NK-92 (cell line): ENCODE results near the gene RNF123.
"Not testable (repeated sequence)": the region's sequence is repeated elsewhere in the genome, so short reads cannot be mapped to it uniquely, and the experiment has no call there.

ENCODE experiments used
- DNase-seq: peaks from one replicate; lab custom pipeline; 2025; ENCODE audit not compliant: unreplicated experiment; lab: John Stamatoyannopoulos, UW

Gene RNF123

DNA sequence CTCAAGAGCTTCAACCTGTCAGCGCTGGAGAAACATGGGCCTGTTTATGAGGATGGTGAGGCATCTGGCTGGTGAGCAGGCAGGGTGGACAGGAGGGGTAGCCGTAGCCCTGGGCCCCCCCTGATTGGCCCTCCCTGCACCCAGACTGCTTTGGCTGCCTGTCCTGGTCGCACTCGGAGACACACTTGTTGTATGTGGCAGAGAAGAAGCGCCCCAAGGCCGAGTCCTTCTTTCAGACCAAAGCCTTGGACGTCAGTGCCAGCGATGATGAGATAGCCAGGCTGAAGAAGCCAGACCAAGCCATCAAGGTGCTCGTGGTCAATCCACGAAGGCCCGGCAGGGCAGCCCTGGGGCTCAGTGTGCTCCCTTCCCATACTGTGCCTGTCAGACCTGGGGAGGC is 13.4 kb upstream of the RNF123 start:
- DNase-seq = no peak

DNA sequence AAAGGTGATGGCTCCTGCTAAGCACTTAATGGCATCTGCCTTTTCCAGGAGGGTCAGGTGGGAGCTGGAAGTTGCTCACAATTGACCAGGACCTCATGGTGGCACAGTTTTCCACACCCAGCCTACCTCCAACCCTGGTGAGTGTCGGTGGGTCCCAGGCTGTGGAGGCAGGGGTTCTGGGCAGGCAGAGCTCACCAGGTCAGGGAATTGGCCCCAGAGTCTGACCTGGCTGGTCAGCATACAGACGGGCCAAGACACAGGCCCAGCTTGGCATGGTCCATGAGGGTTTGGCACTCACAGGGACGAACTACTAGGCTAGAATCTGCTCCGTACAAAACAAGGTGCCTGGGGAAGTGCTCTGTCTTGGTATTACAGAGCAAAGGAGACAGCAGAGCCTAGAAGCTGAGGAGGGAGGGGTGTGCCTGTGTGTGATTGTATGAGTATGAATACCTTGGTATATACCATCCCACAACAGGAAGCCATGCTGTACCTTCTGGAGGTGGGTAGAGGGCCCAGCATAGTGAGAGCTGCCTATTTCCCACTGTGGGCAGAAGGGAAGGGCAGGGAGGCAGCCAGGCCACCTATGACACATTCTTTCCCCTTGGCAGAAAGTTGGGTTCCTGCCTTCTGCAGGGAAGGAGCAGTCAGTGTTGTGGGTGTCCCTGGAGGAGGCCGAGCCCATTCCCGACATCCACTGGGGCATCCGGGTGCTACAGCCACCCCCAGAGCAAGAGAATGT is 8.7 kb upstream of the RNF123 start:
- DNase-seq = no peak

DNA sequence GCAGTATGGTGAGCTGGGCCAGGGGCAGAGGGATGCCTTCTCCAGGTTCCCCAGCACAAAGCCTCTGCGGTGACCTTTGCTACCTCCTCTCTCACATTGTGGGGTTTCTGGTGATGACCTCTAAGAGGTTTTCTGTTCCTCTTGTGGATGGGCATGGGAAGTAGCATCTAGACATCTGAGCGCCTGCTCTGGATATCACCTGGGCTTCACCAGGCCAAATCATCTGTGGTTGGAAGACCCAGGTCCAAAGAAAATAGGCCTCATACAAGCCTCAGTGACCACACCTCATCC is 8.2 kb upstream of the RNF123 start:
- DNase-seq = no peak

DNA sequence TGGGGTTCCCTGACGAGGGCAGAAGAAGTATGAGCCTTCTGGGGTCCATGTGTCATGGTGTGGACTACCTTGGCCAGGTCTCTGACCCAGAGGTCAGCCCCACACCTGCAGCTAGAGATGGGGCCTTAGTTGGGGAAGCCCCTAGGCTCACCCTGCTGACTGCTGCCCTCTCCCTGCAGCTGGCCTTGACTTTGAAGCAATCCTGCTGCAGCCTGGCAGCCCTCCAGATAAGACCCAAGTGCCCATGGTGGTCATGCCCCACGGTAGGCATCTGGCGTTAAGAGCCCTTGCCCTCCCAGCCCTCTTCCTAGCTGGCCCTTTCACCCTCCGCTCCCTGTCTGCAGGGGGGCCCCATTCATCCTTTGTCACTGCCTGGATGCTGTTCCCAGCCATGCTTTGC is 7.8 kb upstream of the RNF123 start:
- DNase-seq = no peak

DNA sequence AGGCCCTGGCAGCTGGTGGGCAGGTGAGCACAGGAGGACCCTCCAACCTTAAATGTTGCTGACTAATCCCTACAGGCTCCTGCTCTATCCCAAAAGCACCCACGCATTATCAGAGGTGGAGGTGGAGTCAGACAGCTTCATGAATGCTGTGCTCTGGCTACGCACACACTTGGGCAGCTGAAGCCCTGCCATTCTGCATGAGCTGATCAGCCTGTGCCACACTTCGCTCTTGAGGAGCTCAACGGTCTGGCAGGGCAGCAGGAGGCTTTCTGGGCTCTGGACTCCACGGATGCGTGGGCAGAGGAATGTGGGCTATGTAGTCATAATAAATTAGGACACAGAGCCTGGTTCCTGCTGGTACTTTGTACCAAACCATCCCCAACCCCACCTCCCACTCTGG is 6.2 kb upstream of the RNF123 start:
- DNase-seq = no peak

DNA sequence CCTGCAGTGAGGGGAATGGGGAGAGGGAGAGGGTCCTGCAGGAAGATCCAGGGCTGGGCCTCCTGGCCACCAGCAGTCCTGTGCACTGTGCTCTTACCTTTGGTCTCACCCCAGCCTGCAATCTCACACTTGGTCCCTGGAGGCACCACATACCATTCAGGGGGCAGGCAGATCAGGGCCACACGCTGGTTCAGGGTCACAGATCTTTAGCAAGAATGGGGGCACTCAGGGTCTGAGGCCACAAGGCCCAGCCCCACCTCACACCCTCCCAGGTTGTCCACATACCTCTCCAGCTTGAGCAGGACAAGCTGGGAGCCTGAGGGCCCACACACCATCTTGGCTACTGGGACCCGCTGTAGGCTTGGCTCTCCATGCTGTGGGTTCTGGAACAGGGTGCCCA is 4.9 kb upstream of the RNF123 start:
- DNase-seq = not testable (repeated sequence)

DNA sequence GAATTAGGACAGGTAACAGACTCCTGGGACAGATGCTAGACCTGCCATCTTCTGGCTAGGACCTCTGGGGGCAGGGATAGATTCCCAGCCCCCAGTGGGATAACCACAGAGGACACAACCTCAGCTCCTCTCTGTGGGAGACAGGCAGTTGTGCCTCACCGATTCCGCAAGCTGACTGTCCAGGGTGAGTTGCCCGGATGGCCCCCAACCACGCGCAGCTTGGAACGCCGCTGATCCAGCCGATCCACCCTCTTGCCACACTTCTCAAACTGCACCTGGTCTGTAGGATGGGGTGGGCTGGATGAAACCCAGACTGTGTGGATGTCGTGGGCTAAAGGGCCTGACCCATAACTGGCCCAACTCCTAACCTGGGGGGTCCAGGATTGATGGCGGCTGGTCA is 4.3 kb upstream of the RNF123 start:
- DNase-seq = not testable (repeated sequence)

DNA sequence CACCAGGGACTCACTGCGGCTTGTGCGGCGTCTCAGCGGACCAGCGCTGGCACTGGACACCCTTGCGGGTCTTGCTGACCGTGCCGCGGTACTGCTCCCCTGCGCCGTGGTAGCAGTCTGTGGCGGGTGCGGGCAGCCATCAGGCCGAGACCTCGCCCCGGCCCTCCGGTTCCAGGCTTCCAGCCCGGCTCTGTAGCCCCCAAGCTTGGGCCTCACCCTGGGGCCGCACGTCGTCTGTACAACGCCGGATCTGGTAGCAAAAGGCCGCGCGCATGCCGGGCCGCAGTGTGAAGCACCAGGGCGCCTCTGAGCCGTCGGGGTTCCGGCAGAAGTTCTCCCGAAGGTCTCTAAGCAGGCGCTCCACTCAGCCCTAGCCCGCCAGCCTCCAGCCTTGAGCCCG is 3.5 kb upstream of the RNF123 start:
- not testable (repeated sequence) for DNase-seq

DNA sequence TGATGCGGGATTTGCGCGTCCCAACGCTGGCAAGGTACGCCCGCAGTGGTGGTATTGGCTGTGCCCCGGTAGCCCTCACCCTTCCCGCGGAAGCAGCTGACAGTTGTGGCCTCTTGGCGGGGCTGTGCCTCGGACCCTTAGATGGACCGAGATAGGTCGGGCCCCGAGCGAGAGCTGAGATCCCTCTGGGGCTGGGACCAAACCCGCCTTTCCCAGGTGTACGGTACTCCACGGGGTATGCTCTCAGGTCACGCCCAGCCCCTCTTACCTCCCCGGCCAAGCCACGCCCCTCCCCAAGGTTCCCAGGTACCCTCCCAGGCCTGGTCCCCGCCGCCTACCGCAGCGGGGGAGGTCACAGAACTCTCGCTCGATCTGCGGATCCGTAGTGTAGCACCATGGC is 3.0 kb upstream of the RNF123 start:
- DNase-seq = not testable (repeated sequence)

DNA sequence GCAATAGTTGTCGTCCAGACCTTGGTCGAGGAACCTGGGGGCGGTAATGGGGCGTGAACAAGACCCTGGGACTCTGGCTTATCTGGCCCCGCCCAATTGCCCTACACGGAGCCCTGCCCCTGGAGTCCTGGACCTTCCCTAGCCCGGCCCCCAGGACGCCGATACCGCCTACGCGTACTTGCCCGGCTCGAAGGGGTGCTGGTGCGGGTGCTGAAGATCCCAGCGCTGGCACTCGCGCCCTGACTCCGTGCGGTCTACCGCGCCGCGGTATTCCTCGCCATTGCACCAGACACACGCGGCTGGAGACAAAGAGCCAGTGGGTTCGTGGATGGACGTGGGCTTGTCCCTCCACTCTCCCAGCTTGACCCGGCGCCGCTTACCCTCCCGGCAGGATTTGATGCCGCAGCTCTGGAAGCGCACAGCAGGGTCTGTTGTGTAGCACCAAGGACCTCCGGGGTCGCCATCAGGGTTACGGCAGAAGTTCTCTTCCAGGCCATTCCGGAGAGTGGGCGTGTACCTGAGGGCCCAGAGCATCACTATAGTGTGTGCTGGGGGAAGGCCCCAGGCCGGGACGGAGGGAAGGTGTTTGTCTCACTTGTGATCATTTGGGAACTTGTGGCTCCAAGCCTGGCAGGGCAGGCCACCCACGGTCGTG is 2.5 kb upstream of the RNF123 start:
- DNase-seq = not testable (repeated sequence)

DNA sequence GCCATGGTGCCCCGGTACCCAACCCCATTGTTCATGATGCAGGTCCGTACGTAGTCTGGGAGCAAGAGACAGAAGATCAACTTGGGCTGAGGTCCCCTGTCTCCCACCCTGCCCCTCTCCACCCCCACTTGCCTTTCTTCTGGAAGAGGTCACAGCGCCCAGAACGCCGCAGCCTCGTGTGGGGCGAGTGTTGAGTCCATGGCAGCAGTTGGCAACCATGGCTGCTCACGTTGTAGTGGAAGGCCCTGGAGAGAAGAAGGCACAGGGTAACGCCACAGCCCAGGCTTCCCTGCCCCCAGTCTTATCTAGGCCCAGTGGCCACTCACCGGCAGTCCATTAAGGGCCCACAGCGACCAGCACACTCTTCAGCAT is 1.9 kb upstream of the RNF123 start:
- not testable (repeated sequence) for DNase-seq

DNA sequence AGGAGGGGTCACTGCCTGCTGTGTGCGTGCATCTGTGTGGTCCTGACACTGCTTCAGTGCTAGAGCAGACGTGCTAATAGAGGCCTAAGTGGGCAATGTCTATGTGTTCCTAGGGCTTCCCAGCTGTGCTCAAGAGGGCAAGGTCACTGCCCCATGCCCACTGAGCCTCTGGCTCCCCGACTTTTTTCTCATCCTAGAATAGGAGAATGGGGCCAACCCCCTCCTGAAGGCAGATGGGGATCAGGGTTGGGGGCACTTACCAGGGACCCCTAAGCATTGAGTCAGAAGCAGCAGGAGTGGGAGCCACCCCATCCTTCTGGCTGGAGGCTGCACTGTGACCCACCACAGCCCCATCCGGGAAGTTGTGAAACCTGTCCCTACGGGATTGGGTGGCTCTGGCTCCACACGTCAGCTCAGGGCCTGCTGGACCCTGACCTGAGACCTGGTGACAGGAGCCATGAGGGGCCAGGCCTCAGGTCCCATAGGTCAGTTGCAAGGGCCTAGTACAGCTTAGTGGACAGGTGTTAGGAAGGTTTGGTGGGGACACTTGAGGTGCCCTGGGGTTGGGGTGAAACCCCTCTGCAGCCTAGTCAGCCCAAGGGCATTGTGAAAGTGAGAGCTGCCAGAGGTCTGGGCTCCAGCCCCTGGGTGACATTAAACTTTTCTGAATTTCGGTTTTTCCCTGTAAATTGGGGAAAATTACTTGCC is 865 bp upstream of the RNF123 start:
- DNase-seq = not testable (repeated sequence)

DNA sequence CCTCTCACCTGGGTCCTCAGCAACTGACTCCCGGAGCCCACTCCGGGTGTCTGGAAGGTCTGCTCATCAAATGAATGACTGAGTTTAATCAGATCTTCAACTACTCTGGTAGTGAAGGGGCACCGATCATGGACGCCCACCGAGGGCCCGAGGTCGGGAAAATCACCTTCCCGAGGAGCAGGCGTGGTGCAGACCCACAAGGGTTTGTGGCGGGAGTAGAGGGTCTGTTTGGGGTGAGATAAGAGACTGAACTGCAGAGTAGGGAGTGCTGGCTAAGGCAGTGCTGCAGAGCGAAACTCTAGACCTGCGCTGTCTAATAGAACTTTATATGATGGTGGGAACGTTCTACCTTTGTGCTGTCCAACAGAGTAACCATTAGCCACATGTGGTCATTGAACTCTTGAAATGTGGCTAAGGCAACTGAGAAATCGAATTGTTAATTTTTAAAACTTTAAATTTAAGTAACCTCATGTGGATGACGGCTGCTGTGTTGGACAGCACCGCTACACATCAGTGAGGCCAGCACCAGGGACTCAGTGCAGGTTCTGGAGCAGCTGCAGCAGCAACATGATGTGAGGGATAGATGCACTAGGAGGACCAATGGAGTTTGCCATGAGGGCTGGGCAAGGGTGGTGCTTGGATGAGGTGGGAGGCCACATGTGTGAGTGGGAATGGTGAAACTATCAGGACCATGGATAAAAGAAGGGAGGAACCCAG is 709 bp downstream of the RNF123 start:
- not testable (repeated sequence) for DNase-seq

DNA sequence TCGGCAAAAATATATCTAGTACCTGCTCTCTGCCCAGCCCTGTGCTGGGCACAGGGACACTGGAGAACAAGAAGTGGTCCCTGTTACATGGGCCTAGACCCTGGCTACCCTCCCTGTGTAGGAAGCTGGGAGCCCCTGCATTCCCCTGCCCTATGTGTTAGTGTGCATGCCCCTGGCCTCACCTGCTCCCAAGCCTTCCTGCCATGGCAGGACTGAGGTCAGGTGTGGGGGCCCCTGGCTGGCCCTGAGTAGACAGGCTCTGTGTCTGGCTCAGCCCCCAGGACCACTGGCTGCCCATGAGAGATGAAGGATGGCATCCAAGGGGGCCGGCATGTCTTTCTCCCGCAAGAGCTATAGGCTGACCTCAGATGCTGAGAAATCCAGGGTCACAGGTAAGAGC is 1.5 kb downstream of the RNF123 start:
- not testable (repeated sequence) for DNase-seq

DNA sequence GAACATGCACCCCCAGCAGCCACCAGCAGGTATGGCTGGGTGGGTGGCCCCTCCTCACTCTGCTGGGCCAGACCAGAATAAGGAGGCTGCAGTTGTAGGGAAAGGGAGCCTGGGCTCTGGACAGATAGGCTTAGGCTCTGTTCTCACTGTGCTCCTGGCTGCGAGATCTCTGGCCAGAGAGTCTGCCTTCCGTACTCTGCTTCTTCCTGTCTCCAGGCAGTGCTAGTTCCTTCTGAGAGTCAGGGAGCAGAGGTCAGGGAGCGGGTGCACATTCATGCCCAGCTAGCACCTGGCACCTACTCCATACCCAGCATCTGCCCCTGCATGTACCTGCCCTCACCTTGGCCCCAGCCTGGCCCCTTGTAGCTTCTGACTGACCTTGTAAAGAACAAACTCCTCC is 2.1 kb downstream of the RNF123 start:
- not testable (repeated sequence) for DNase-seq

DNA sequence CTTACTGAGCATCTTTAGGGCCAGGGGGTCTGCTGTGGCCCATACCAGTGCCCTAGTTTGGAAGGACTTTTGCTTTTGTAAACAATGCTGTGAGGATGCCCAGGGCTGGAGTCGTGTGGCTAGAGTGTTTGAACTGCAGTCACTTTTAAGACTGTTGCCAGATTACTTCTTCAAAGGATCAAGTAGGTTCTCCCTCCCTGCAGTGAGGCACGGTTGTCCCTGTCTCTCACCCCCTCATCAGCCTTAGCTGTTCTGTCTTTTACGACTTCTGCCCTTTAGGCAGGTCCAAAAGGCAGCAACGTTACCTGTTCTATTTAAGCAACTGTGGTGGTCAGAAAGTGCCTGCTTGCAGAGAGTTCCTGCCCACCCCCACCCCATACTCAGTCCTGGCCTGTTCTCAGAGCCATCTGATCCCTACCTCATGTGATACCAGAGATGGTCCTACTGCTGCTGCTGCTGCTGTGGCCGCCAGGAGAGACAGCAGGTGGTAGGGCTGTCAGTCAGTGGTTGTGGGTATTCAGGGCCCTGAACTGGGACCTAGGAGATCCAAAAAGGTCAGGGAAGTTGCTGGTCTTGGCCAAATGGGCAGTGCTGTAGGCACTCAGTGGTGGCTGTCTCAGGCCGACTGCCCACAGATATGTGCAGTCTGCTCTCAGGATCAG is 5.2 kb downstream of the RNF123 start:
- DNase-seq = not testable (repeated sequence)

DNA sequence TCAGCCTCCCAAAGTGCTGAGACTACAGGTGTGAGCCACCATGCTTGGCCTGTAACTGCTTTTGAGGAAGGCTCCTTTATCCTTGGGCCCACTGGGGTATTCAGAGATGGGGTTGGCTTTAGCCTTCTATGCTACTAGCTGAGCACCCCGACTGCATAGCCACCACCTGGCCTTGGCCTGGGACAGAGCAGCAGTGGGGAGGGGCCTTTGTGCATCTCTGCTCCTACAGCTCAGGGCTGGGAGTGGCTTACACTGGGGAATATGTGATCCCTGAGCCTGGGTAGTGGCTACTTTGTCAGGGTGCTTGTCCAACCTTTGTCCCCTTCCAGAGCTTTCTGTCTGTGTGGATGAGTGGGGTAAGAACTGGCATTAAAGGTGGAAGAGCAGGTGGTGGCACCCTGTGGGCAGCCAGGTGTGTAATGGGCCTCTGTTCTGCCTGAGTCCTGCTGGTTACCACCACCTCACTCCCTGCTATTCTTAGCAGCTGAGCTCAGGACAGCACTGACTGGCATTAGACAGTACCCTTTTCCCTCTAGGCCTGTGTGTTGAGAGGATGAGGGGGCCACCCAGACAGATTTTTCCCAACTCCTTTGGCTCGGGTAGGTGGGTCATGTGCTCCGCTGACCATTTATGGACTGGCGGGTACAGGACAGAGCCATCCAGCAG is 6.1 kb downstream of the RNF123 start:
- not testable (repeated sequence) for DNase-seq

DNA sequence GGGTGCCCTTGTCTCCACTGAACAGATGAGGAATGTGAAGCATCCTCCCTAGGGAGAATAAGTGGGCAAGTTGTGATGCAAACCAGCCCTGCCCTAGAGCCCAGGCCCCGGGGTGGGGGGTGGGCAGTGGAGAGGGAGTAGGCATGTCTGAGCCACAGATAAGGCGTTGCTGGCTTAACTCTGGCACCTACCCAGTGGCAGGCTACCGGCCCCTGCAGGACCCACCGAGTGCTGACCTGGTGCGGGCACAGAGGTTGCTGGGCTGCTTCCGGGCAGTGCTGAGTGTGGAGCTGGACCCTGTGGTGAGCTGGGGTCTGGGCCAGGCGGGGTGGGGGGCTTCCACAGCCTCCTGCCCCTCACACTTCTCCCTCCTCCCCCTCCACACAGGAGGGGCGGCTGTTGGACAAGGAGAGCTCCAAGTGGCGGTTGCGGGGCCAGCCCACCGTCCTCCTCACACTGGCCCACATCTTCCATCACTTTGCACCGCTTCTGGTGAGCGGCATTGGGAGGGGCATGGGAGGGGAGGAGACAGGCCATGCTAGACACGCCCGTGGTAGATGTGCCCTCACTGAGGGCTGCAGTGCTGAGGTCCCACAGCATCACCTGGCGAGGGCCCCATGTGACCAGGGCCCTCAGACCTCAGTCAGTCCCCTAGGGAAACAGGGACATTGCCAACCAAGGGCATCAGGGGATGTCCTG is 10.1 kb downstream of the RNF123 start:
- DNase-seq = no peak

DNA sequence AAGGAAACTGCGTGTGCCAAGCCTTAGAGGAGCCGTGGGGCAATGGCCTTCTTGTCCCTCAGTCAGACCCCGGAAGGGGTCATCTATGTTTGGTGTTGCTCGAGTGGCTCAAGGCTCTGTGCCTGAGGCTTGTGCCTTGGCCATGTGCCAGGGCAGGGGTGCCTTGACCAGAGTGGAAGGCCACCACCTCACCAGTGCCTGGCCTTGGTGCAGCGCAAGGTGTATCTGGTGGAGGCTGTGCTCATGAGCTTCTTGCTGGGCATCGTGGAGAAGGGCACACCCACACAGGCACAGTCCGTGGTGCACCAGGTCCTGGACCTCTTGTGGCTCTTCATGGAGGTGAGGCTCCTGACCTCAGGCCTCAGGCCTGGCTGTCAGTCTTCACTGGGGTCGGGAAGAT is 10.7 kb downstream of the RNF123 start:
- DNase-seq = no peak
